Heart left ventricle (tissue), 13 donors: ENCODE data around the gene NXPH3.

Source experiments
- POLR2A ChIP-seq, 2 donors: fragments of 450-650 bp; IDR thresholded peaks; one replicate each; pipeline ENCODE4 v1.6.1; 2017; ENCODE audit warnings: antibody characterized with exemption in 2 of 2, mild to moderate bottlenecking in 2 of 2, moderate library complexity in 2 of 2
- TF ChIP-seq, protein P1 (sequence below), 12 donors: fragments of 200-600 bp; sonication (generic) in 4 of 12; IDR thresholded peaks; one replicate each; pipeline versions ENCODE4 v1.5.0 to v1.8.0; 2018 to 2022; ENCODE audit warnings: antibody characterized with exemption in 12 of 12, mild to moderate bottlenecking in 5 of 12
- donor health status: ischemic (EF 13 %, LVEDD 7.1; RV severe dilation, severe dysfunction).
- donor health status: DM: no; HTN: yes; CAD: no.
- donor health status: DM: no; HTN: no; CAD: no.
- donor health status: ischemic (EF 25% LVEDD 6.9; RV normal size, moderate dysfunction).
- donor health status: ischemic (EF 25% LVEDD 5.7; RV mildly dilated, moderate dysfunction).
- donor health status: ischemic (EF 35%, LVEDD 5.7; RV mildly dilated, moderate dysfunction).
- donor health status: nonischemic (EF 11% LVEDD 7.7; RV severe dilation, severe dysfunction).
- donor health status: DM: yes; HTN: yes; CAD: no.
- donor health status: PGD.
- donor health status: ischemic (EF 29% LVEDD 5.4; RV normal size, mild dysfunction).
- donor health status: nonischemic (EF 23%, LVEDD 6.1; RV moderate dilation, normal function).

DNA sequence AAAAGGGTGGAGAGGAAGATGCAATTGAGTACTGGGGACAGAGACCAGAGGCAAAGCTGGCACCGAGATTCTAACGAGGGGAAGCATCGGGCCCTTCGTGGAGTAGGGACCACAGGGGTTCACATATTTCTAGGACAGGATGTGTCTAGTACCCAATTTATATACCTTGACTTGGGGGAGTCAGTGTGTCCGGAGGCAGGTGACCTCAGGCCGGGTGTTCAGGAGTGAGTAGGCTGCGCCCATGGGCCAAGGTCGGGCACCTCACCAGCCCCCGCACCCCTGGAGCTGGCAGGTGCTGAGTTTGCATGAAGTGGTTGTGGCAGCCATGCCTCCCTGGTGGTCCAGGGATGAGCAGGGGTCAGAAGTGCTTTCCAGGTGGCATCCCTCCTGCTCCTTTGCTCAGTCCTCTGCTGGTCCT, 8.6 kb upstream of the NXPH3 start:
- TF ChIP-seq, protein P1, sequence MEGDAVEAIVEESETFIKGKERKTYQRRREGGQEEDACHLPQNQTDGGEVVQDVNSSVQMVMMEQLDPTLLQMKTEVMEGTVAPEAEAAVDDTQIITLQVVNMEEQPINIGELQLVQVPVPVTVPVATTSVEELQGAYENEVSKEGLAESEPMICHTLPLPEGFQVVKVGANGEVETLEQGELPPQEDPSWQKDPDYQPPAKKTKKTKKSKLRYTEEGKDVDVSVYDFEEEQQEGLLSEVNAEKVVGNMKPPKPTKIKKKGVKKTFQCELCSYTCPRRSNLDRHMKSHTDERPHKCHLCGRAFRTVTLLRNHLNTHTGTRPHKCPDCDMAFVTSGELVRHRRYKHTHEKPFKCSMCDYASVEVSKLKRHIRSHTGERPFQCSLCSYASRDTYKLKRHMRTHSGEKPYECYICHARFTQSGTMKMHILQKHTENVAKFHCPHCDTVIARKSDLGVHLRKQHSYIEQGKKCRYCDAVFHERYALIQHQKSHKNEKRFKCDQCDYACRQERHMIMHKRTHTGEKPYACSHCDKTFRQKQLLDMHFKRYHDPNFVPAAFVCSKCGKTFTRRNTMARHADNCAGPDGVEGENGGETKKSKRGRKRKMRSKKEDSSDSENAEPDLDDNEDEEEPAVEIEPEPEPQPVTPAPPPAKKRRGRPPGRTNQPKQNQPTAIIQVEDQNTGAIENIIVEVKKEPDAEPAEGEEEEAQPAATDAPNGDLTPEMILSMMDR (IDR thresholded peaks at IDR 0.05), result no peak
- TF ChIP-seq POLR2A (IDR thresholded peaks at IDR 0.05), result no peak
